B cell (primary cell): ENCODE results near the gene MAPK14. TPM values are rescaled to one million over a fixed set of nuclear protein-coding genes. Genes with fewer than 3 reads are reported as not detected.

ENCODE experiments used
- ATAC-seq: fragments of 200-7000 bp; cut with Tn5 transposase; one replicate; pipeline ENCODE4 v1.10.0; 2021; ENCODE audit warnings: low read depth, mild to moderate bottlenecking, moderate number of reproducible peaks, moderate library complexity
- CTCF ChIA-PET: fragments of 350-600 bp; sonication (Branson Sonifier 250); formaldehyde crosslinking; loops from one replicate; lab custom pipeline; 2021; ENCODE audit warnings: antibody characterized with exemption, inconsistent platforms; lab: Charles Lee
- POLR2A ChIA-PET: fragments of 350-600 bp; sonication (Branson Sonifier 250); formaldehyde crosslinking; loops from one replicate; lab custom pipeline; 2021; ENCODE audit warnings: antibody characterized with exemption; lab: Charles Lee
- DNase-seq: peaks from one replicate; pipeline ENCODE4 v3.0.0; 2013
- H2AFZ ChIP-seq: 2 replicates; pipeline ENCODE4 v1.6.1; 2012; ENCODE audit warnings: mild to moderate bottlenecking, low read depth, low read length; ENCODE audit not compliant: insufficient read depth, poor library complexity, severe bottlenecking
- H3K27ac ChIP-seq, 2 donors: 1 replicate in 1 of 2; 2 replicates in 1 of 2; pipeline ENCODE4 v1.5.1; 2012 to 2013; ENCODE audit warnings: low read length in 2 of 2, mild to moderate bottlenecking in 2 of 2, moderate library complexity in 1 of 2
- H3K27me3 ChIP-seq, 4 experiments: fragments of 200-600 bp in 1 of 4; sonication (generic) in 1 of 4; replicated peaks in 1 of 4; 1 replicate in 2 of 4; 2 replicates in 2 of 4; pipeline versions ENCODE4 v1.6.1 to v1.7.0; 2013 to 2016; ENCODE audit warnings: low read length in 3 of 4, mild to moderate bottlenecking in 2 of 4, mixed read lengths in 1 of 4, moderate library complexity in 1 of 4; ENCODE audit not compliant: insufficient read depth in 4 of 4, control insufficient read depth in 3 of 4; ENCODE audit errors: control extremely low read depth in 1 of 4
- H3K36me3 ChIP-seq, 2 experiments: replicated peaks in 1 of 2; 1 replicate in 1 of 2; 2 replicates in 1 of 2; pipeline versions ENCODE4 v1.6.1 to v1.7.1; 2013; ENCODE audit warnings: low read length in 1 of 2; ENCODE audit not compliant: insufficient read depth in 2 of 2, control insufficient read depth in 1 of 2; ENCODE audit errors: control extremely low read depth in 1 of 2, extremely low read depth in 1 of 2
- H3K4me1 ChIP-seq, 2 donors: fragments of 200-600 bp in 1 of 2; sonication (generic) in 1 of 2; 1 replicate in 1 of 2; 2 replicates in 1 of 2; pipeline versions ENCODE4 v1.5.1 to v1.6.1; 2013 to 2017; ENCODE audit warnings: low read length in 2 of 2; ENCODE audit not compliant: control insufficient read depth in 2 of 2, insufficient read depth in 2 of 2
- H3K4me2 ChIP-seq: replicated peaks from 2 replicates; pipeline ENCODE3; 2012; ENCODE audit warnings: mild to moderate bottlenecking, low read depth, low read length; ENCODE audit not compliant: poor library complexity, severe bottlenecking
- H3K4me3 ChIP-seq, 5 experiments: fragments of 200-600 bp in 1 of 5; sonication (generic) in 1 of 5; 1 replicate in 3 of 5; 2 replicates in 2 of 5; pipeline versions ENCODE4 v1.5.1 to v1.7.0; 2011 to 2016; ENCODE audit warnings: low read length in 4 of 5, mild to moderate bottlenecking in 4 of 5, low read depth in 2 of 5, control low read depth in 1 of 5, moderate library complexity in 1 of 5; ENCODE audit not compliant: insufficient read depth in 1 of 5; ENCODE audit errors: control extremely low read depth in 1 of 5, extremely low read depth in 1 of 5
- H3K79me2 ChIP-seq: fragments of 200-600 bp; sonication (generic); one replicate; pipeline ENCODE4 v1.6.0; 2016; ENCODE audit warnings: low read length; ENCODE audit not compliant: control insufficient read depth, insufficient read depth
- H3K9ac ChIP-seq: fragments of 200-600 bp; sonication (generic); 2 replicates; pipeline ENCODE4 v1.6.1; 2017; ENCODE audit warnings: mild to moderate bottlenecking, low read length, moderate library complexity
- H3K9me3 ChIP-seq, 3 donors: one replicate each; pipeline versions ENCODE4 v1.6.1 to v1.7.1; 2013; ENCODE audit warnings: low read length in 2 of 3; ENCODE audit not compliant: control insufficient read depth in 2 of 3, insufficient read depth in 1 of 3; ENCODE audit errors: control extremely low read depth in 1 of 3
- H4K20me1 ChIP-seq: 2 replicates; pipeline ENCODE4 v1.6.0; 2012; ENCODE audit warnings: mild to moderate bottlenecking, low read length; ENCODE audit not compliant: insufficient read depth, control insufficient read depth, poor library complexity, severe bottlenecking
- H3K27ac Mint-ChIP-seq: one replicate; pipeline ENCODE4 v1.8.0; 2021; ENCODE audit warnings: mixed read lengths
- H3K27me3 Mint-ChIP-seq: one replicate; pipeline ENCODE4 v1.8.0; 2021; ENCODE audit warnings: mixed read lengths
- H3K4me1 Mint-ChIP-seq: one replicate; pipeline ENCODE4 v1.8.0; 2021; ENCODE audit warnings: mixed read lengths
- H3K4me3 Mint-ChIP-seq: one replicate; pipeline ENCODE4 v1.8.0; 2021; ENCODE audit warnings: mixed read lengths
- H3K9me3 Mint-ChIP-seq: one replicate; pipeline ENCODE4 v1.8.0; 2022; ENCODE audit warnings: mixed read lengths; ENCODE audit not compliant: insufficient read depth
- CTCF ChIP-seq: fragments of 200-600 bp; IDR thresholded peaks from one replicate; pipeline ENCODE4 v1.8.0; 2022; ENCODE audit warnings: antibody characterized with exemption, mild to moderate bottlenecking
- EZH2 ChIP-seq: IDR thresholded peaks from 2 replicates; pipeline ENCODE4 v1.6.1; 2012; ENCODE audit warnings: borderline replicate concordance, low read depth, mild to moderate bottlenecking, moderate library complexity, low read length; ENCODE audit not compliant: insufficient read depth, poor library complexity, severe bottlenecking
- WGBS: methylation state at CpG from one replicate; pipeline ENCODE4 v1.1.5; 2013; ENCODE audit warnings: missing lambda C conversion rate; ENCODE audit not compliant: insufficient coverage; 5-methylcytosine and 5-hydroxymethylcytosine counted together
- intact Hi-C: fragments of 100-400 bp; cut with micrococcal nuclease; formaldehyde crosslinking; loops from one replicate; pipeline ENCODE4 v1.10.0; 2022
- polyA plus RNA-seq: library from polyadenylated mRNA; depleted of rRNA; stranded (reverse); fragments of >200 nt; gene quantifications from 2 replicates; pipeline ENCODE4 v1.2.3, GENCODE V29; 2012
- total RNA-seq, 2 donors: library from RNA; stranded (reverse); fragments of 120-200 nt in 1 of 2; gene quantifications; 1 replicate in 1 of 2; 2 replicates in 1 of 2; pipeline versions ENCODE4 v1.2.3 to v1.2.4, GENCODE V29; 2013 to 2022

Gene MAPK14
- total and polyA plus RNA-seq, 2 donors (not counting 1 experiment from before 2014, with no cell fraction given) = 19.5 to 50.4 TPM

DNA sequence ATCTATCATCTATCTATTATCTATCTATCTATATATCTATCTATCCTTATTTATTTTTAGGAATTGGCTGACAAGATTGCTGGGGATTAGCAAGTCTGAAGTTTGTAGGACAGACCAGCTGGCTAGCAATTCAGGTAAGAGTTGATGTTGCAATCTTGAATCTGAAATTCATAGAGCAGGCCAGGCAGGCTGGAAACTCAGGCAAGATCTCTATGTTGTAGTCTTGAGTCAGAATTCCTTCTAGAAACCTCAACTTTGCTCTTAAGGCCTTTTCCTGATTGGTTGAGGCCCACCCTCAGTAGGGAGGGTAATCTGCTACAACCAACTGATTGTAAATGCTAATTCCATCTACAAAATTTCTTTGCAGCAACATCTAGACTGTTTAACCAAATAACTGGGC is 121.9 kb downstream of the MAPK14 start:
- ATAC-seq = no peak
- no peaks in the 10 kb centered on the region for H4K20me1 ChIP-seq
- Mint-ChIP-seq H3K27ac (no peak overlapping the region), H3K4me3 (no peak overlapping the region), H3K27me3 (no peaks in the 10 kb centered on the region), H3K4me1 (peaks cover 8% of the 10 kb centered on the region), H3K9me3 (peaks cover 3% of the 10 kb centered on the region)
- no peak overlapping the region for H3K4me2 ChIP-seq
- H3K36me3 ChIP-seq = no peaks in the 10 kb centered on the region
- no peaks in the 10 kb centered on the region for H3K79me2 ChIP-seq
- H3K4me3 ChIP-seq = no peak overlapping the region
- ChIA-PET CTCF (no interaction called here), POLR2A (no interaction called here)
- no peak for DNase-seq
- no peak overlapping the region for H2AFZ ChIP-seq
- TF ChIP-seq CTCF = no peak
- no peak for TF ChIP-seq EZH2
- H3K9me3 ChIP-seq = peaks cover 0 to 6% (median 0%) of the 10 kb centered on the region in 3 donors
- no peak overlapping the region for H3K27ac ChIP-seq
- intact Hi-C loops = no loop called here
- no peak overlapping the region for H3K9ac ChIP-seq
- H3K4me1 ChIP-seq = peaks cover 5% of the 10 kb centered on the region in 2 donors
- no peaks in the 10 kb centered on the region for H3K27me3 ChIP-seq

DNA sequence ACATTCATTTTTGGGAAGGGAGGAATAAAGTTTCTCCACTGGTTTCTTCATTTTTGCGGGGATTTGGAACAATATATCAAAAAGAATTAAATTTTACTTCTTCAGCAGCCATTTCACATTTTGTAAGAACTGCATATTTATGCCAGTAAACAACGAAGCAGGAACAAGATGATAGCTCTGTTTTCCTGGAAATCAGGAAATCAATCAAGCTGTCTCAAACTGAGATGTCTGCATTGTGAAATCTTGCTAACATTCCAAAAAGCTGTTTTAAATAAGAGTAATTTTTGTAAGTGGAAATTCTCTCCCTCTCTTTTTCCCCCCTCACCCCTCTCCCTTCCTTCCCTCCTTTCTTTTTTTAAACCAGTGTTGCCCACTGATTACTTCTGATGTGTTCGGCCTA is 122.7 kb downstream of the MAPK14 start:
- H3K4me1 ChIP-seq = peaks cover 5% of the 10 kb centered on the region in 2 donors
- H4K20me1 ChIP-seq = no peaks in the 10 kb centered on the region
- H3K4me3 Mint-ChIP-seq = no peak overlapping the region
- POLR2A ChIA-PET = no interaction called here
- H3K9me3 Mint-ChIP-seq = peaks cover 3% of the 10 kb centered on the region
- no peak overlapping the region for H3K4me3 ChIP-seq
- no peak overlapping the region for H2AFZ ChIP-seq
- no CpG with 5 or more reads among the region's 3 CpGs for WGBS
- DNase-seq = no peak
- H3K27ac Mint-ChIP-seq = no peak overlapping the region
- no peak overlapping the region for H3K9ac ChIP-seq
- no peaks in the 10 kb centered on the region for H3K79me2 ChIP-seq
- TF ChIP-seq CTCF (no peak), EZH2 (no peak)
- H3K9me3 ChIP-seq = peaks cover 0 to 6% (median 0%) of the 10 kb centered on the region in 3 donors
- no peak for ATAC-seq
- no peak overlapping the region for H3K4me2 ChIP-seq
- no peaks in the 10 kb centered on the region for H3K27me3 ChIP-seq
- intact Hi-C loops = no loop called here
- CTCF ChIA-PET = no interaction called here
- no peaks in the 10 kb centered on the region for H3K36me3 ChIP-seq
- H3K4me1 Mint-ChIP-seq = peaks cover 8% of the 10 kb centered on the region
- H3K27ac ChIP-seq = no peak overlapping the region
- no peaks in the 10 kb centered on the region for H3K27me3 Mint-ChIP-seq
